HUES48 (cell line): ENCODE data around the gene ELAC2.

Experiments used
- H3K27ac ChIP-seq: one replicate; pipeline ENCODE4 v1.7.0; 2013; ENCODE audit warnings: low read depth, low read length, inconsistent platforms
- H3K27me3 ChIP-seq: 2 replicates; pipeline ENCODE4 v1.6.1; 2013; ENCODE audit warnings: mild to moderate bottlenecking, low read length; ENCODE audit not compliant: control insufficient read depth, insufficient read depth
- H3K36me3 ChIP-seq: 2 replicates; pipeline ENCODE4 v1.6.1; 2013; ENCODE audit warnings: low read length; ENCODE audit not compliant: control insufficient read depth, insufficient read depth
- H3K4me1 ChIP-seq: 2 replicates; pipeline ENCODE4 v1.6.1; 2013; ENCODE audit warnings: mild to moderate bottlenecking, low read length; ENCODE audit not compliant: control insufficient read depth, insufficient read depth
- H3K4me3 ChIP-seq: 2 replicates; pipeline ENCODE4 v1.5.1; 2013; ENCODE audit warnings: mild to moderate bottlenecking, low read depth, low read length
- H3K9ac ChIP-seq: 2 replicates; pipeline ENCODE4 v1.6.1; 2013; ENCODE audit warnings: mild to moderate bottlenecking, low read depth, low read length, moderate library complexity
- H3K9me3 ChIP-seq: 2 replicates; pipeline ENCODE4 v1.6.1; 2013; ENCODE audit warnings: low read length; ENCODE audit not compliant: control insufficient read depth, insufficient read depth

The ELAC2 gene

GRCh38 chr17:13016881-13017654, 759 bp downstream of the ELAC2 start:
- Histone ChIP-seq H3K27ac (peak overlapping the region; percentile 94), H3K4me1 (peaks cover 6% of the 10 kb centered on the region; the same call in 1 of the 2 replicates), H3K27me3 (no peaks in the 10 kb centered on the region), H3K4me3 (peak overlapping the region; percentile 95), H3K9me3 (no peaks in the 10 kb centered on the region), H3K36me3 (peaks cover 48% of the 10 kb centered on the region), H3K9ac (peak overlapping the region; percentile 78)

GRCh38 chr17:13014801-13015200, 3.0 kb downstream of the ELAC2 start:
- no peak overlapping the region for H3K27ac ChIP-seq
- H3K4me3 ChIP-seq, result no peak overlapping the region
- peaks cover 6% of the 10 kb centered on the region; the same call in 1 of the 2 replicates for H3K4me1 ChIP-seq
- H3K9ac ChIP-seq, result no peak overlapping the region
- no peaks in the 10 kb centered on the region for H3K27me3 ChIP-seq
- H3K36me3 ChIP-seq, result peaks cover 70% of the 10 kb centered on the region
- H3K9me3 ChIP-seq, result no peaks in the 10 kb centered on the region

GRCh38 chr17:13010959-13011358, 6.9 kb downstream of the ELAC2 start:
- Histone ChIP-seq H3K27me3 (no peaks in the 10 kb centered on the region), H3K27ac (no peak overlapping the region), H3K9me3 (no peaks in the 10 kb centered on the region), H3K9ac (no peak overlapping the region), H3K36me3 (peaks cover 97% of the 10 kb centered on the region), H3K4me1 (no peaks in the 10 kb centered on the region), H3K4me3 (no peak overlapping the region)

GRCh38 chr17:13008461-13008860, 9.4 kb downstream of the ELAC2 start:
- Histone ChIP-seq H3K36me3 (peaks cover 97% of the 10 kb centered on the region), H3K4me1 (no peaks in the 10 kb centered on the region), H3K27me3 (no peaks in the 10 kb centered on the region), H3K9me3 (no peaks in the 10 kb centered on the region), H3K4me3 (no peak overlapping the region), H3K9ac (no peak overlapping the region), H3K27ac (no peak overlapping the region)

- Histone ChIP-seq H3K36me3 (peaks cover 94% of the 10 kb centered on the region), H3K9me3 (no peaks in the 10 kb centered on the region), H3K27me3 (no peaks in the 10 kb centered on the region), H3K27ac (no peak overlapping the region), H3K9ac (no peak overlapping the region), H3K4me3 (no peak overlapping the region), H3K4me1 (no peaks in the 10 kb centered on the region)
Observed at GRCh38 chr17:13005530-13005929, 12.3 kb downstream of the ELAC2 start.

GRCh38 chr17:13004336-13004735, 13.5 kb downstream of the ELAC2 start:
- no peak overlapping the region for H3K9ac ChIP-seq
- no peak overlapping the region for H3K4me3 ChIP-seq
- H3K27ac ChIP-seq, result no peak overlapping the region
- peaks cover 93% of the 10 kb centered on the region for H3K36me3 ChIP-seq
- no peaks in the 10 kb centered on the region for H3K4me1 ChIP-seq
- no peaks in the 10 kb centered on the region for H3K9me3 ChIP-seq
- H3K27me3 ChIP-seq, result no peaks in the 10 kb centered on the region

GRCh38 chr17:13003927-13004326, 13.9 kb downstream of the ELAC2 start:
- Histone ChIP-seq H3K4me1 (no peaks in the 10 kb centered on the region), H3K9me3 (no peaks in the 10 kb centered on the region), H3K27ac (no peak overlapping the region), H3K27me3 (no peaks in the 10 kb centered on the region), H3K4me3 (no peak overlapping the region), H3K9ac (no peak overlapping the region), H3K36me3 (peaks cover 93% of the 10 kb centered on the region)

- Histone ChIP-seq H3K36me3 (peaks cover 93% of the 10 kb centered on the region), H3K9me3 (no peaks in the 10 kb centered on the region), H3K4me3 (no peak overlapping the region), H3K9ac (no peak overlapping the region), H3K4me1 (no peaks in the 10 kb centered on the region), H3K27me3 (no peaks in the 10 kb centered on the region), H3K27ac (no peak overlapping the region)
Observed at GRCh38 chr17:13003454-13003851, 14.4 kb downstream of the ELAC2 start.

- H3K9ac ChIP-seq, result no peak overlapping the region
- no peaks in the 10 kb centered on the region for H3K4me1 ChIP-seq
- no peak overlapping the region for H3K4me3 ChIP-seq
- H3K27ac ChIP-seq, result no peak overlapping the region
- H3K36me3 ChIP-seq, result peaks cover 95% of the 10 kb centered on the region
- H3K9me3 ChIP-seq, result no peaks in the 10 kb centered on the region
- no peaks in the 10 kb centered on the region for H3K27me3 ChIP-seq
Observed at GRCh38 chr17:13002761-13003453, 14.9 kb downstream of the ELAC2 start.

GRCh38 chr17:13001991-13002615, 15.7 kb downstream of the ELAC2 start:
- Histone ChIP-seq H3K9me3 (no peaks in the 10 kb centered on the region), H3K9ac (no peak overlapping the region), H3K4me1 (no peaks in the 10 kb centered on the region), H3K27me3 (no peaks in the 10 kb centered on the region), H3K36me3 (peaks cover 95% of the 10 kb centered on the region), H3K27ac (no peak overlapping the region), H3K4me3 (no peak overlapping the region)

GRCh38 chr17:13000561-13000960, 17.3 kb downstream of the ELAC2 start:
- H3K9ac ChIP-seq, result no peak overlapping the region
- no peaks in the 10 kb centered on the region for H3K9me3 ChIP-seq
- no peaks in the 10 kb centered on the region for H3K4me1 ChIP-seq
- peaks cover 97% of the 10 kb centered on the region for H3K36me3 ChIP-seq
- no peaks in the 10 kb centered on the region for H3K27me3 ChIP-seq
- no peak overlapping the region for H3K4me3 ChIP-seq
- no peak overlapping the region for H3K27ac ChIP-seq
